Testis (tissue), 2 donors: ENCODE measurements around the gene PTGFRN.

ENCODE experiments used
- POLR2A ChIP-seq: fragments of 450-650 bp; IDR thresholded peaks from one replicate; pipeline ENCODE4 v1.6.1; 2017; ENCODE audit warnings: antibody characterized with exemption, mild to moderate bottlenecking, moderate library complexity
- TF ChIP-seq, protein P1 (sequence below), 3 experiments: fragments of 450-650 bp in 2 of 3; fragments of 200-600 bp in 1 of 3; sonication (generic) in 1 of 3; IDR thresholded peaks; one replicate each; pipeline ENCODE4 v1.5.1; 2016 to 2019; ENCODE audit warnings: antibody characterized with exemption in 3 of 3, mild to moderate bottlenecking in 2 of 3, moderate library complexity in 1 of 3

- TF ChIP-seq, protein P1, sequence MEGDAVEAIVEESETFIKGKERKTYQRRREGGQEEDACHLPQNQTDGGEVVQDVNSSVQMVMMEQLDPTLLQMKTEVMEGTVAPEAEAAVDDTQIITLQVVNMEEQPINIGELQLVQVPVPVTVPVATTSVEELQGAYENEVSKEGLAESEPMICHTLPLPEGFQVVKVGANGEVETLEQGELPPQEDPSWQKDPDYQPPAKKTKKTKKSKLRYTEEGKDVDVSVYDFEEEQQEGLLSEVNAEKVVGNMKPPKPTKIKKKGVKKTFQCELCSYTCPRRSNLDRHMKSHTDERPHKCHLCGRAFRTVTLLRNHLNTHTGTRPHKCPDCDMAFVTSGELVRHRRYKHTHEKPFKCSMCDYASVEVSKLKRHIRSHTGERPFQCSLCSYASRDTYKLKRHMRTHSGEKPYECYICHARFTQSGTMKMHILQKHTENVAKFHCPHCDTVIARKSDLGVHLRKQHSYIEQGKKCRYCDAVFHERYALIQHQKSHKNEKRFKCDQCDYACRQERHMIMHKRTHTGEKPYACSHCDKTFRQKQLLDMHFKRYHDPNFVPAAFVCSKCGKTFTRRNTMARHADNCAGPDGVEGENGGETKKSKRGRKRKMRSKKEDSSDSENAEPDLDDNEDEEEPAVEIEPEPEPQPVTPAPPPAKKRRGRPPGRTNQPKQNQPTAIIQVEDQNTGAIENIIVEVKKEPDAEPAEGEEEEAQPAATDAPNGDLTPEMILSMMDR (IDR thresholded peaks at IDR 0.05): no peak
- no peak for TF ChIP-seq POLR2A
Measured at GRCh38 chr1:117022114-117022513, 112.4 kb downstream of the PTGFRN start.
